Measurements from ENCODE around the gene PODXL.

DNA sequence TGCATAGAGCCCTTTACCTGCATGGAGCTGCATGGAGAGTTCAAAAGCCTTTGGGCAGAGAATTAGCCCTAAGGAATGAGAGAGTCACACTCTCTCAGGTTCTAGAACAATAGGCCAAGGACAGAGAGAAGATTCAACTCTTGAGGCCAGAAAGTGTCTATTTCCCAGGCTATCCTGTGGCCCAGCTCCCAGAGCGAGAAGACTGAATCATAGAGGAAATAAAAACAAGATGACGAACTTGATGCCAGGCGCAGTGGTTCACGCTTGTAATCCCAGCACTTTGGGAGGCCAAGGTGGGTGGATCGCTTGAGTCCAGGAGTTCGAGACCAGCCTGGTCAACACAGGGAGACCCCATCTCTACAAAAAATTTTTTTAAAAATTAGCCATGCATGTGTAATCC, 18.3 kb upstream of the PODXL start:
- TF ChIP-seq CTCF (IDR thresholded peaks at IDR 0.05) (no peak), POLR2A (IDR thresholded peaks at IDR 0.05) (no peak)

Data from testis (tissue), 2 donors.